HCT116 (cell line): ENCODE data around the gene PCDH18. TPM values are rescaled to one million over a fixed set of nuclear protein-coding genes. Genes with fewer than 3 reads are reported as not detected.

Experiments
- ATAC-seq: fragments of 200-7000 bp; cut with Tn5 transposase; 2 replicates; pipeline ENCODE4 v1.9.1; 2020; ENCODE audit warnings: mild to moderate bottlenecking, moderate library complexity
- BruUV-seq: library from RNA; stranded (reverse); fragments of 400-500 nt; replicated peaks from 2 replicates; lab custom pipeline; 2021; lab: Mats Ljungman, UMichigan
- CTCF ChIA-PET: fragments of 300-600 bp; sonication (Branson Sonifier 250); formaldehyde crosslinking; loops from one replicate; lab custom pipeline; 2021; ENCODE audit warnings: antibody characterized with exemption; lab: Charles Lee
- POLR2A ChIA-PET: fragments of 300-600, 350-600 bp; sonication (Branson Sonifier 250); formaldehyde crosslinking; loops from one replicate; lab custom pipeline; 2021; ENCODE audit warnings: antibody characterized with exemption; lab: Charles Lee
- RAD21 ChIA-PET, 2 experiments: fragments of 300-600 bp; sonication (Branson Sonifier 250); formaldehyde crosslinking; loops; one replicate each; lab custom pipeline; 2023; ENCODE audit warnings: low total read pairs in 2 of 2; ENCODE audit not compliant: uncharacterized antibody in 2 of 2, unreplicated experiment in 2 of 2, low non-redundant PET in 1 of 2; lab: Charles Lee
- DNase-seq: peaks from one replicate; pipeline ENCODE4 v3.0.0-alpha.2; 2010; ENCODE audit warnings: low read depth, low spot score
- H2AFZ ChIP-seq: fragments of 200-600 bp; shearing (Covaris generic), sonication (generic); 2 replicates; pipeline ENCODE4 v1.6.1; 2017; ENCODE audit warnings: low read depth, mixed run types, mixed read lengths, antibody characterized with exemption, low read length; ENCODE audit not compliant: poor library complexity, severe bottlenecking
- H3K27ac ChIP-seq: 2 replicates; pipeline ENCODE4 v1.5.1; 2012; ENCODE audit warnings: low read depth, low read length
- H3K27me3 ChIP-seq: fragments of 200-600 bp; sonication (generic); 2 replicates; pipeline ENCODE4 v1.6.1; 2016; ENCODE audit warnings: mixed run types, low read length, mixed read lengths; ENCODE audit not compliant: insufficient read depth
- H3K36me3 ChIP-seq, 2 experiments: fragments of 200-500 bp in 1 of 2; fragments of 200-600 bp in 1 of 2; sonication (Bioruptor generic) in 1 of 2; sonication (generic) in 1 of 2; 2 replicates each; pipeline versions ENCODE4 v1.5.1 to v1.6.1; 2014 to 2016; ENCODE audit warnings: low read length in 2 of 2, inconsistent platforms in 1 of 2, mixed read lengths in 1 of 2, mixed run types in 1 of 2; ENCODE audit not compliant: insufficient read depth in 2 of 2, control insufficient read depth in 1 of 2
- H3K4me1 ChIP-seq, 2 experiments: fragments of 200-600 bp in 1 of 2; sonication (generic) in 1 of 2; 2 replicates each; pipeline versions ENCODE4 v1.5.1 to v1.6.1; 2012 to 2017; ENCODE audit warnings: low read length in 2 of 2, inconsistent platforms in 1 of 2, mild to moderate bottlenecking in 1 of 2, mixed read lengths in 1 of 2, mixed run types in 1 of 2, moderate library complexity in 1 of 2; ENCODE audit not compliant: insufficient read depth in 2 of 2, control insufficient read depth in 1 of 2
- H3K4me2 ChIP-seq: fragments of 200-600 bp; sonication (generic); 2 replicates; pipeline ENCODE4 v1.6.1; 2017; ENCODE audit warnings: mixed run types, low read length, mixed read lengths
- H3K4me3 ChIP-seq, 2 experiments: fragments of 200-600 bp in 1 of 2; sonication (generic) in 1 of 2; replicated peaks in 1 of 2; 2 replicates each; pipeline ENCODE4 v1.5.1; 2011 to 2016; ENCODE audit warnings: low read length in 2 of 2, control low read depth in 1 of 2, low read depth in 1 of 2, mild to moderate bottlenecking in 1 of 2, mixed read lengths in 1 of 2, mixed run types in 1 of 2
- H3K79me2 ChIP-seq: fragments of 200-600 bp; sonication (generic); 2 replicates; pipeline ENCODE4 v1.6.1; 2017; ENCODE audit warnings: mild to moderate bottlenecking, mixed run types, low read length, moderate library complexity, mixed read lengths; ENCODE audit not compliant: insufficient read depth
- H3K9ac ChIP-seq: fragments of 200-600 bp; sonication (generic); 2 replicates; pipeline ENCODE4 v1.6.1; 2016; ENCODE audit warnings: low read length, mixed read lengths
- H3K9me2 ChIP-seq: fragments of 200-600 bp; sonication (generic), shearing (Covaris generic); 2 replicates; pipeline ENCODE4 v1.6.1; 2017; ENCODE audit warnings: mixed run types, mild to moderate bottlenecking, moderate library complexity; ENCODE audit not compliant: insufficient read depth
- H3K9me3 ChIP-seq, 2 experiments: fragments of 200-500 bp in 1 of 2; fragments of 200-600 bp in 1 of 2; sonication (Bioruptor generic) in 1 of 2; sonication (generic) in 1 of 2; 2 replicates each; pipeline ENCODE4 v1.6.1; 2014 to 2017; ENCODE audit warnings: low read length in 2 of 2, mixed read lengths in 2 of 2, inconsistent platforms in 1 of 2, low read depth in 1 of 2, mild to moderate bottlenecking in 1 of 2, mixed run types in 1 of 2, moderate library complexity in 1 of 2; ENCODE audit not compliant: control insufficient read depth in 1 of 2, insufficient read depth in 1 of 2
- H4K20me1 ChIP-seq: fragments of 200-600 bp; sonication (generic), shearing (Covaris generic); 2 replicates; pipeline ENCODE4 v1.6.1; 2017; ENCODE audit warnings: mixed run types, mild to moderate bottlenecking, moderate library complexity; ENCODE audit not compliant: insufficient read depth
- CBX3 ChIP-seq: IDR thresholded peaks from 2 replicates; pipeline ENCODE4 v1.6.1; 2012; ENCODE audit warnings: low read depth
- EGR1 ChIP-seq: IDR thresholded peaks from 2 replicates; pipeline ENCODE4 v1.6.1; 2012; ENCODE audit warnings: low read depth
- EZH2phosphoT487 ChIP-seq: fragments of 200-600 bp; IDR thresholded peaks from 2 replicates; pipeline ENCODE4 v1.6.1; 2018; ENCODE audit warnings: antibody characterized with exemption, borderline replicate concordance
- FOSL1 ChIP-seq: IDR thresholded peaks from 2 replicates; pipeline ENCODE4 v1.6.1; 2012; ENCODE audit warnings: low read depth
- JUND ChIP-seq: IDR thresholded peaks from 2 replicates; pipeline ENCODE4 v1.6.1; 2012
- POLR2A ChIP-seq: IDR thresholded peaks from 2 replicates; pipeline ENCODE4 v1.7.0; 2011; ENCODE audit warnings: borderline replicate concordance; ENCODE audit not compliant: insufficient read depth, insufficient read length; ENCODE audit errors: extremely low read depth
- SRF ChIP-seq: IDR thresholded peaks from 2 replicates; pipeline ENCODE4 v1.6.1; 2012; ENCODE audit warnings: low read depth
- TCF7L2 ChIP-seq: IDR thresholded peaks from 2 replicates; pipeline ENCODE4 v1.7.0; 2011; ENCODE audit warnings: borderline replicate concordance, inconsistent platforms; ENCODE audit not compliant: insufficient read depth, insufficient read length; ENCODE audit errors: extremely low read depth
- YY1 ChIP-seq: IDR thresholded peaks from 2 replicates; pipeline ENCODE4 v1.6.1; 2011; ENCODE audit warnings: low read length, low read depth, moderate library complexity, mild to moderate bottlenecking; ENCODE audit not compliant: insufficient replicate concordance; ENCODE audit errors: extremely low read depth
- ZFX ChIP-seq: fragments of 450-650 bp; IDR thresholded peaks from 2 replicates; pipeline ENCODE4 v1.6.1; 2017
- ZNF274 ChIP-seq: fragments of 200-500 bp; sonication (Bioruptor generic); IDR thresholded peaks from 2 replicates; pipeline ENCODE4 v1.6.1; 2014; ENCODE audit warnings: mild to moderate bottlenecking, low read depth, low read length, inconsistent platforms
- intact Hi-C: fragments of 100-400 bp; cut with micrococcal nuclease; formaldehyde crosslinking; loops from 2 replicates; pipeline ENCODE4 v1.10.0; 2022
- total RNA-seq: library from RNA; stranded (reverse); gene quantifications from one replicate; pipeline ENCODE4 v1.2.1, GENCODE V29; 2021; ENCODE audit not compliant: unreplicated experiment
- TF ChIP-seq, protein P1 (sequence below), 3 experiments: fragments of 200-600 bp in 1 of 3; sonication (generic) in 1 of 3; IDR thresholded peaks in 2 of 3; conservative IDR thresholded peaks in 1 of 3; 2 replicates each; pipeline ENCODE4 v1.5.1; 2012 to 2017; ENCODE audit warnings: low read depth in 2 of 3, low read length in 2 of 3, antibody characterized with exemption in 1 of 3, borderline replicate concordance in 1 of 3, control low read depth in 1 of 3, mild to moderate bottlenecking in 1 of 3, mixed read lengths in 1 of 3, mixed run types in 1 of 3, moderate library complexity in 1 of 3; ENCODE audit not compliant: insufficient read depth in 1 of 3
- TF ChIP-seq, protein P2 (sequence below): IDR thresholded peaks from 2 replicates; pipeline ENCODE4 v1.6.1; 2012; ENCODE audit warnings: low read depth

Gene PCDH18
- total RNA-seq, 1 experiment from 2014 or later, result 0.17 TPM

DNA sequence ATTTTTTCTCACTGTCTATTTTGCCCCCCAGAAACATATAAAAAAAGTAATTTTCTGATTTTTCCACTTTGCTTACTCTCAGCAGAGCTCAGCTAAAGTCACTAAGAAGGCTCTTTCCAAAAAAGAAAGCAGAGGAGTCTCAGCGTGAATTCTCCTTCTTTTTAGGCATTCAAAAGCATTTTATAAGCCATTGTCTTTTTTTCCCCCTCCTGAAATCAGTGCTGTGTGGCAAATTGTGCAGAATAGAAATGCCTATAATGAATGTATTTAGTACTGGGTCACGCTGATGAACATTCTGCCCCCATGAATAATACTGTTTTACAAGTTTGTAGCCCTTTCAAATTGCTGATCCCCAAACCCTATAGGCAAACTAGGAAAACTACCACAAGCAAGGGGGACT is 1.6 kb upstream of the PCDH18 start:
- H3K4me2 ChIP-seq, result no peak overlapping the region
- H3K4me3 ChIP-seq, result no peak overlapping the region
- DNase-seq (no peak), ATAC-seq (no peak)
- TF ChIP-seq, protein P1, sequence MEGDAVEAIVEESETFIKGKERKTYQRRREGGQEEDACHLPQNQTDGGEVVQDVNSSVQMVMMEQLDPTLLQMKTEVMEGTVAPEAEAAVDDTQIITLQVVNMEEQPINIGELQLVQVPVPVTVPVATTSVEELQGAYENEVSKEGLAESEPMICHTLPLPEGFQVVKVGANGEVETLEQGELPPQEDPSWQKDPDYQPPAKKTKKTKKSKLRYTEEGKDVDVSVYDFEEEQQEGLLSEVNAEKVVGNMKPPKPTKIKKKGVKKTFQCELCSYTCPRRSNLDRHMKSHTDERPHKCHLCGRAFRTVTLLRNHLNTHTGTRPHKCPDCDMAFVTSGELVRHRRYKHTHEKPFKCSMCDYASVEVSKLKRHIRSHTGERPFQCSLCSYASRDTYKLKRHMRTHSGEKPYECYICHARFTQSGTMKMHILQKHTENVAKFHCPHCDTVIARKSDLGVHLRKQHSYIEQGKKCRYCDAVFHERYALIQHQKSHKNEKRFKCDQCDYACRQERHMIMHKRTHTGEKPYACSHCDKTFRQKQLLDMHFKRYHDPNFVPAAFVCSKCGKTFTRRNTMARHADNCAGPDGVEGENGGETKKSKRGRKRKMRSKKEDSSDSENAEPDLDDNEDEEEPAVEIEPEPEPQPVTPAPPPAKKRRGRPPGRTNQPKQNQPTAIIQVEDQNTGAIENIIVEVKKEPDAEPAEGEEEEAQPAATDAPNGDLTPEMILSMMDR (IDR thresholded peaks at IDR 0.05 in 2 of 3, conservative IDR thresholded peaks at IDR 0.05 in 1 of 3; ENCODE audit: borderline replicate concordance in 1 of 3, insufficient read depth in 1 of 3, low read depth in 2 of 3, low read length in 2 of 3), result no peak
- no peak for TF ChIP-seq EZH2phosphoT487
- no peak for TF ChIP-seq TCF7L2
- TF ChIP-seq ZFX, result no peak
- no peak for TF ChIP-seq YY1
- TF ChIP-seq POLR2A, result no peak
- TF ChIP-seq EGR1, result no peak
- no peak for TF ChIP-seq SRF
- no peak for TF ChIP-seq JUND
- no peak for TF ChIP-seq ZNF274
- no peak for TF ChIP-seq FOSL1
- no peak for TF ChIP-seq CBX3
- TF ChIP-seq, protein P2, sequence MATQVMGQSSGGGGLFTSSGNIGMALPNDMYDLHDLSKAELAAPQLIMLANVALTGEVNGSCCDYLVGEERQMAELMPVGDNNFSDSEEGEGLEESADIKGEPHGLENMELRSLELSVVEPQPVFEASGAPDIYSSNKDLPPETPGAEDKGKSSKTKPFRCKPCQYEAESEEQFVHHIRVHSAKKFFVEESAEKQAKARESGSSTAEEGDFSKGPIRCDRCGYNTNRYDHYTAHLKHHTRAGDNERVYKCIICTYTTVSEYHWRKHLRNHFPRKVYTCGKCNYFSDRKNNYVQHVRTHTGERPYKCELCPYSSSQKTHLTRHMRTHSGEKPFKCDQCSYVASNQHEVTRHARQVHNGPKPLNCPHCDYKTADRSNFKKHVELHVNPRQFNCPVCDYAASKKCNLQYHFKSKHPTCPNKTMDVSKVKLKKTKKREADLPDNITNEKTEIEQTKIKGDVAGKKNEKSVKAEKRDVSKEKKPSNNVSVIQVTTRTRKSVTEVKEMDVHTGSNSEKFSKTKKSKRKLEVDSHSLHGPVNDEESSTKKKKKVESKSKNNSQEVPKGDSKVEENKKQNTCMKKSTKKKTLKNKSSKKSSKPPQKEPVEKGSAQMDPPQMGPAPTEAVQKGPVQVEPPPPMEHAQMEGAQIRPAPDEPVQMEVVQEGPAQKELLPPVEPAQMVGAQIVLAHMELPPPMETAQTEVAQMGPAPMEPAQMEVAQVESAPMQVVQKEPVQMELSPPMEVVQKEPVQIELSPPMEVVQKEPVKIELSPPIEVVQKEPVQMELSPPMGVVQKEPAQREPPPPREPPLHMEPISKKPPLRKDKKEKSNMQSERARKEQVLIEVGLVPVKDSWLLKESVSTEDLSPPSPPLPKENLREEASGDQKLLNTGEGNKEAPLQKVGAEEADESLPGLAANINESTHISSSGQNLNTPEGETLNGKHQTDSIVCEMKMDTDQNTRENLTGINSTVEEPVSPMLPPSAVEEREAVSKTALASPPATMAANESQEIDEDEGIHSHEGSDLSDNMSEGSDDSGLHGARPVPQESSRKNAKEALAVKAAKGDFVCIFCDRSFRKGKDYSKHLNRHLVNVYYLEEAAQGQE, result no peak
- ChIA-PET POLR2A (no interaction called here), CTCF (no interaction called here), RAD21 (no interaction called here)
- BruUV-seq, result no TSS peak
- H3K27ac ChIP-seq, result no peak overlapping the region
- H3K79me2 ChIP-seq, result no peaks in the 10 kb centered on the region
- H4K20me1 ChIP-seq, result no peaks in the 10 kb centered on the region
- no peaks in the 10 kb centered on the region for H3K9me2 ChIP-seq
- no peaks in the 10 kb centered on the region for H3K4me1 ChIP-seq
- intact Hi-C loops, result no loop called here
- no peak overlapping the region for H3K9ac ChIP-seq
- no peaks in the 10 kb centered on the region for H3K36me3 ChIP-seq
- H3K9me3 ChIP-seq, result no peaks in the 10 kb centered on the region
- H3K27me3 ChIP-seq, result no peaks in the 10 kb centered on the region
- H2AFZ ChIP-seq, result no peak overlapping the region
